Measurements from ENCODE around the gene FOXR1.

GRCh38 chr11:119026970-119027369 is 55.4 kb downstream of the FOXR1 start:
- TF ChIP-seq CTCF (IDR thresholded peaks at IDR 0.05): no peak
- TF ChIP-seq POLR2A (IDR thresholded peaks at IDR 0.05): no peak
- no peak for TF ChIP-seq EP300 (IDR thresholded peaks at IDR 0.05)
